Esophagus muscularis mucosa (tissue), 4 donors: ENCODE results near the gene E2F6.

Experiments used
- CTCF ChIP-seq, 3 experiments: fragments of 200-600 bp in 2 of 3; fragments of 450-650 bp in 1 of 3; sonication (generic) in 2 of 3; IDR thresholded peaks; one replicate each; pipeline ENCODE4 v1.5.1; 2017 to 2019; ENCODE audit warnings: antibody characterized with exemption in 3 of 3, mild to moderate bottlenecking in 2 of 3, moderate library complexity in 1 of 3
- EP300 ChIP-seq: sonication (generic); formaldehyde crosslinking; IDR thresholded peaks from one replicate; pipeline ENCODE4 v1.6.1; 2017; ENCODE audit warnings: antibody characterized with exemption
- POLR2A ChIP-seq: fragments of 450-650 bp; IDR thresholded peaks from one replicate; pipeline ENCODE4 v1.6.1; 2017; ENCODE audit warnings: antibody characterized with exemption, moderate library complexity, mild to moderate bottlenecking, low read depth
- POLR2AphosphoS5 ChIP-seq, 2 donors: sonication (generic); formaldehyde crosslinking; IDR thresholded peaks; one replicate each; pipeline ENCODE4 v1.6.1; 2017; ENCODE audit warnings: antibody characterized with exemption in 2 of 2

GRCh38 chr2:11483806-11484617 is 18.1 kb upstream of the E2F6 start:
- TF ChIP-seq CTCF (IDR thresholded peaks at IDR 0.05) (no peak), EP300 (no peak), POLR2A (no peak), POLR2AphosphoS5 (IDR thresholded peaks at IDR 0.05) (no peak)
